SK-N-SH (cell line): ENCODE results near the gene CDH13.

Experiments
- CTCF ChIP-seq: fragments of 200-600 bp; sonication (generic); IDR thresholded peaks from 2 replicates; pipeline ENCODE4 v1.6.1; 2017; ENCODE audit warnings: antibody characterized with exemption, mild to moderate bottlenecking, moderate library complexity
- EZH2phosphoT487 ChIP-seq: fragments of 200-600 bp; sonication (generic); IDR thresholded peaks from 2 replicates; pipeline ENCODE4 v1.6.1; 2017; ENCODE audit warnings: low read depth, mixed run types, mild to moderate bottlenecking, antibody characterized with exemption, moderate library complexity, borderline replicate concordance
- GABPA ChIP-seq: IDR thresholded peaks from 2 replicates; pipeline ENCODE4 v1.4.0; 2012; ENCODE audit warnings: low read depth, mild to moderate bottlenecking
- MAX ChIP-seq: IDR thresholded peaks from 2 replicates; pipeline ENCODE4 v1.4.0; 2012; ENCODE audit warnings: low read depth
- PBX3 ChIP-seq: IDR thresholded peaks from 2 replicates; pipeline ENCODE4; 2012
- POLR2AphosphoS5 ChIP-seq: IDR thresholded peaks from 2 replicates; pipeline ENCODE4 v1.6.1; 2012; ENCODE audit warnings: low read depth, low read length
- RAD21 ChIP-seq: IDR thresholded peaks from 2 replicates; pipeline ENCODE4 v1.6.1; 2012; ENCODE audit warnings: mild to moderate bottlenecking, low read length
- SMC3 ChIP-seq: IDR thresholded peaks from 2 replicates; pipeline ENCODE4 v1.6.1; 2012; ENCODE audit warnings: low read depth, low read length, improper control_type of control experiment
- TAF1 ChIP-seq: IDR thresholded peaks from 2 replicates; pipeline ENCODE4 v1.6.1; 2012; ENCODE audit warnings: low read depth, mild to moderate bottlenecking, low read length, moderate library complexity, borderline replicate concordance
- YY1 ChIP-seq: IDR thresholded peaks from 2 replicates; pipeline ENCODE4 v1.4.0; 2012; ENCODE audit warnings: low read depth, mild to moderate bottlenecking
- TF ChIP-seq, protein P1 (sequence below): IDR thresholded peaks from 2 replicates; pipeline ENCODE4 v1.4.0; 2012; ENCODE audit warnings: low read depth, borderline replicate concordance
- TF ChIP-seq, protein P2 (sequence below): fragments of 150-350 bp; IDR thresholded peaks from 2 replicates; pipeline ENCODE4 v1.6.1; 2017; ENCODE audit warnings: antibody characterized with exemption, low read length, low read depth, borderline replicate concordance
- TF ChIP-seq, protein P3 (sequence below): IDR thresholded peaks from 2 replicates; pipeline ENCODE4 v1.4.0; 2012; ENCODE audit warnings: low read depth, borderline replicate concordance

GRCh38 chr16:82991410-82991809, 364.6 kb downstream of the CDH13 start:
- TF ChIP-seq CTCF (no peak), PBX3 (no peak), EZH2phosphoT487 (no peak), POLR2AphosphoS5 (no peak), GABPA (no peak), SMC3 (no peak), YY1 (no peak), MAX (no peak), RAD21 (no peak), TAF1 (no peak)
- TF ChIP-seq, protein P1, sequence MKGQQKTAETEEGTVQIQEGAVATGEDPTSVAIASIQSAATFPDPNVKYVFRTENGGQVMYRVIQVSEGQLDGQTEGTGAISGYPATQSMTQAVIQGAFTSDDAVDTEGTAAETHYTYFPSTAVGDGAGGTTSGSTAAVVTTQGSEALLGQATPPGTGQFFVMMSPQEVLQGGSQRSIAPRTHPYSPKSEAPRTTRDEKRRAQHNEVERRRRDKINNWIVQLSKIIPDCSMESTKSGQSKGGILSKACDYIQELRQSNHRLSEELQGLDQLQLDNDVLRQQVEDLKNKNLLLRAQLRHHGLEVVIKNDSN: no peak
- TF ChIP-seq, protein P2, sequence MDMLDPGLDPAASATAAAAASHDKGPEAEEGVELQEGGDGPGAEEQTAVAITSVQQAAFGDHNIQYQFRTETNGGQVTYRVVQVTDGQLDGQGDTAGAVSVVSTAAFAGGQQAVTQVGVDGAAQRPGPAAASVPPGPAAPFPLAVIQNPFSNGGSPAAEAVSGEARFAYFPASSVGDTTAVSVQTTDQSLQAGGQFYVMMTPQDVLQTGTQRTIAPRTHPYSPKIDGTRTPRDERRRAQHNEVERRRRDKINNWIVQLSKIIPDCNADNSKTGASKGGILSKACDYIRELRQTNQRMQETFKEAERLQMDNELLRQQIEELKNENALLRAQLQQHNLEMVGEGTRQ: no peak
- TF ChIP-seq, protein P3, sequence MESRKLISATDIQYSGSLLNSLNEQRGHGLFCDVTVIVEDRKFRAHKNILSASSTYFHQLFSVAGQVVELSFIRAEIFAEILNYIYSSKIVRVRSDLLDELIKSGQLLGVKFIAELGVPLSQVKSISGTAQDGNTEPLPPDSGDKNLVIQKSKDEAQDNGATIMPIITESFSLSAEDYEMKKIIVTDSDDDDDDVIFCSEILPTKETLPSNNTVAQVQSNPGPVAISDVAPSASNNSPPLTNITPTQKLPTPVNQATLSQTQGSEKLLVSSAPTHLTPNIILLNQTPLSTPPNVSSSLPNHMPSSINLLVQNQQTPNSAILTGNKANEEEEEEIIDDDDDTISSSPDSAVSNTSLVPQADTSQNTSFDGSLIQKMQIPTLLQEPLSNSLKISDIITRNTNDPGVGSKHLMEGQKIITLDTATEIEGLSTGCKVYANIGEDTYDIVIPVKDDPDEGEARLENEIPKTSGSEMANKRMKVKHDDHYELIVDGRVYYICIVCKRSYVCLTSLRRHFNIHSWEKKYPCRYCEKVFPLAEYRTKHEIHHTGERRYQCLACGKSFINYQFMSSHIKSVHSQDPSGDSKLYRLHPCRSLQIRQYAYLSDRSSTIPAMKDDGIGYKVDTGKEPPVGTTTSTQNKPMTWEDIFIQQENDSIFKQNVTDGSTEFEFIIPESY: no peak
